ENCODE results near the gene LRP8. TPM values are rescaled to one million over a fixed set of nuclear protein-coding genes. Genes with fewer than 3 reads are reported as not detected.

Gene LRP8
- polyA plus RNA-seq, 1 donor, result 6.9 TPM

GRCh38 chr1:53359934-53360276, 32.0 kb upstream of the LRP8 start:
- no peak for DNase-seq

GRCh38 chr1:53359225-53359933, 31.5 kb upstream of the LRP8 start:
- DNase-seq, result no peak

- no peak for DNase-seq
These were observed 28.8 kb upstream of the LRP8 start for GRCh38 chr1:53356637-53357036.

- DNase-seq, result no peak
These were observed 26.2 kb upstream of the LRP8 start for GRCh38 chr1:53354119-53354518.

GRCh38 chr1:53352561-53352960, 24.7 kb upstream of the LRP8 start:
- no peak for DNase-seq

GRCh38 chr1:53350853-53351767, 23.2 kb upstream of the LRP8 start:
- DNase-seq, result no peak

GRCh38 chr1:53349968-53350852, 22.3 kb upstream of the LRP8 start:
- DNase-seq, result no peak

- DNase-seq, result no peak
These were observed 21.5 kb upstream of the LRP8 start for GRCh38 chr1:53349369-53349835.

- DNase-seq, result no peak
These were observed 20.9 kb upstream of the LRP8 start for GRCh38 chr1:53348486-53349368.

GRCh38 chr1:53346814-53347176, 18.9 kb upstream of the LRP8 start:
- no peak for DNase-seq

GRCh38 chr1:53345996-53346813, 18.3 kb upstream of the LRP8 start:
- no peak for DNase-seq

GRCh38 chr1:53344921-53345838, 17.3 kb upstream of the LRP8 start:
- no peak for DNase-seq

- no peak for DNase-seq
These were observed 16.2 kb upstream of the LRP8 start for GRCh38 chr1:53343831-53344668.

- no peak for DNase-seq
These were observed 15.0 kb upstream of the LRP8 start for GRCh38 chr1:53342735-53343470.

GRCh38 chr1:53341961-53342707, 14.3 kb upstream of the LRP8 start:
- DNase-seq, result no peak

- no peak for DNase-seq
These were observed 13.6 kb upstream of the LRP8 start for GRCh38 chr1:53341521-53341895.
